ENCODE results near the gene MRTFB.

The MRTFB gene

DNA sequence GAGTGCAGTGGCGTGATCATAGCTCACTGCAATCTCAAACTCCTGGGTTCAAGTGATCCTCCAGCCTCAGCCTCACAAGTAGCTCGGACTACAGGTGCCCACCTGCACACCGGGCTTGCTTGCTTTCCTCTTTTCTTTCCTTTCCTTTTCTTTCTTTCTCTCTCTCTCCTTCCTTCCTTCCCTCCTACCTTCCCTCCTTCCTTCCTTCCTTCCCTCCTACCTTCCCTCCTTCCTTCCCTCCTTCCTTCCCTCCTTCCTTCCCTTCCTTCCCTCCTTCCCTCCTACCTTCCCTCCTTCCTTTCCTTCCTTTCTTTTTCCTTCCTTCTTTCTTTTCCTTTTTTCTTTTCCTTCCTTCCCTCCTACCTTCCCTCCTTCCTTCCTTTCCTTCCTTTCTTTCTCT is 225.5 kb downstream of the MRTFB start:
- DNase-seq: no peak

DNA sequence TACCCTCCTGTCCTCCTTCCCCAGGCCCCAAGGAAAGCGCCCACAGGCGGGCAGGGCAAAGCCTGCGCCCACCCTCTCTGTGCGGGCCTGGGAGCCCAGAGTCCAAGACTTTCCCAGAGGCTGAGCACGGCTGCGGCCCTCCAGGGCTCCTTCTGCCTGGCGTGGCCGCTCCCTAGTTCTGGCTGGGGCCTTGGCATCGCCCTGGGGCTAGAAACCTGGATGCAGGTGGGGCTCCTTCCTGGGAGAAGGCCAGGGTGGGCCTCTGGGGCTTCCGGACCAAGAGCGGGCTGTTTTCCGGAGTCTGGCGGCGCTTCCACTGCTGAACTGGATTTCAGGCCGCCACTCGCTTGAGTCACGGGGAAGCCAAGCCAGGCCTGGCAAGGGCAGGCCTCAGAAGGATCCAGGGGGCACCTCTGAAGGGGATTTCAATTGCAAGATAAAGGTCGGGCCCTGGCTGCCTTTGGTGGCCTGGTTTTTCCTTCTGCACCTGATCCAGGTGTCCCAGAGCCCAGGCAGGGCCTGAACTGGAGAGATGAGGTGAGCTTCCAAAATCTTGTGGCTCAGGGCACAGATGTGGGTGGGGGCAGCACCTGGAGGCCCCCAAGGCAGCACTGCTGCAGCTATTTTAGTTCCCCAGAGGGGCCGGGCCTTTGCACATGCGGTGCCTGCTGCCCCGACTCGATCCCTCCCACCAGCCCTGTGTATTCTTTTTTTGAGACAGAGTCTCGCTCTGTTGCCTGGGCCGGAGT is 227.4 kb downstream of the MRTFB start:
- DNase-seq: no peak

DNA sequence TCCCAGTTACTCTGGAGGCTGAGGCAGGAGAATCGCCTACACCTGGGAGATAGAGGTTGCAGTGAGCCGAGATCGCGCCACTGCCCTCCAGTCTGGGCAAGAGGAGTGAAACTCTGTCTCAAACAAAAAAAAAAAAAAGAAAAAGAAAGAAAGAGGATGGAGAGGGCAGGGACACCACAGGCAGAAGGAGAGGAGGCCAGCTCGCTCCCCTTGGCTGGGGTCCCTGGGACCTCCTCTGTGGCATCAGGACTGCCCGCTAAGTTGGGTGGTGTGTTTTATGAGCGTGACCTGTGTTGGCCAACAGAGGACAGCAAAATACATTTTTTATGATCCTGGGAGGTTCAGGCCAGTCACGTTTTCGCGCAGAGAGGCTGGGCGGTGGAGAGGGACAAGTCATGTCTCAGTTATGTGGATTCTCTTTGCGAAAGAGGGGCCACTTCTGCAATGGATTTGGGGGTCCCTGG is 229.6 kb downstream of the MRTFB start:
- peak; percentile 87 for DNase-seq

DNA sequence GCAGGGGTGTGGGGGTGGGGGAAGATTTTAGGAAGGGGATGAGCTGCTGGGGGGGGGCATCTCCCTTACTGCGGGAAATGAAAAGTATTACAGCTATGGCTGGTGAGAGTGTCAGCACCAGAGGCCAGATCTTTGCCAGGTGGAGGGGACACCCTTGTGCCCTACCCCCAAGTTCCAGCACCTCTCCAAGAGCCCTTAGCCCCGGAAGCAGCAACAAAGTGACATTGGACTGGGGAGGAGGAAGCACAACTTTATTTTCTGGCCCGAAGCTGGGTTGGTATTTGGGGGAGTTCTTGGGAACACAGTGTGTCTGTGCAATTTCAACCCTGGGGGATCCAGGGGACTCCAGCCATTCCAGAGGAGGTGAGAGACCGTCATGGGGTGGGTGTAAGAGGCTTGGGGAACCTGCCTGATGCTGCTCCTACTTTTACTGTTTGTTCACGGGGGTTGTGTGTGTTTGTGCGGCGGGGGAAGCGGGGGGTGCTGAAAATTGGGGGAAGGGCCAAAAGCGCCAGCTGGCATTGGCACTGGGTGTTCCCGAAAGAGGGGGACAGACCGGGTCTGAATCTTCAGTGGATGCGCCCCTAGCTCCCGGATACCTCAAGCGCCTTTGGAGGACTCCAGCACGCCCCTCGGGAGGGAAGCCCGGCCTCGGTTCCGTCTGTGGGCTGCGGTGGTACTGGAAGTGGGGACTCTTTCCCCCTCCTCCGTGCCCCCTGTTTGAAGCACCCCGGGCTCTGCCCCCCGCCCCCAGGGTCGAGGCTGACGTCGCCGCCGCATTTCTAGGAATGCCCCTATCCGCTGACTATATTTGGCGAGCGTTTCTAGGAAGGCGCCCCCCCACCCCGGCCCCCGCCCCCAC is 230.3 kb downstream of the MRTFB start:
- DNase-seq: peak; percentile 38

DNA sequence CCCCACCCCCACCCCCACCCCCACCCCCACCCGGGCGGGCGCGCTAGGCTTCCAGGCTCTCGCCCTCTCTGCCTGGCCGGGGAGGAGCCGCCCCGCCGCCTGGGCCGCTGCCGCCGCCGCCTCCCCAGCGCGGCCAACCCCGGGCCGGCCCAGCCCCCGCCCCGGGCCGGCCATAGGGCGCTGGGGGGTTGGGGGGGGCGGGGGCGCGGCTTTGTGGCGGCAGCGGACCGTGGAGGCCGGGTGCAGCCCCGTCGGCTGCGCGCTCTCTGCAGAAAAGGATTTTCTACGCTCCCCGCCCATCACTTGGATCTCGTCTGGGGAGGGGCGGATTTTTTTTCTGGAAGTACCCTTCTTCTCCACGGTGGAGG is 230.9 kb downstream of the MRTFB start:
- peak; percentile 83 for DNase-seq

DNA sequence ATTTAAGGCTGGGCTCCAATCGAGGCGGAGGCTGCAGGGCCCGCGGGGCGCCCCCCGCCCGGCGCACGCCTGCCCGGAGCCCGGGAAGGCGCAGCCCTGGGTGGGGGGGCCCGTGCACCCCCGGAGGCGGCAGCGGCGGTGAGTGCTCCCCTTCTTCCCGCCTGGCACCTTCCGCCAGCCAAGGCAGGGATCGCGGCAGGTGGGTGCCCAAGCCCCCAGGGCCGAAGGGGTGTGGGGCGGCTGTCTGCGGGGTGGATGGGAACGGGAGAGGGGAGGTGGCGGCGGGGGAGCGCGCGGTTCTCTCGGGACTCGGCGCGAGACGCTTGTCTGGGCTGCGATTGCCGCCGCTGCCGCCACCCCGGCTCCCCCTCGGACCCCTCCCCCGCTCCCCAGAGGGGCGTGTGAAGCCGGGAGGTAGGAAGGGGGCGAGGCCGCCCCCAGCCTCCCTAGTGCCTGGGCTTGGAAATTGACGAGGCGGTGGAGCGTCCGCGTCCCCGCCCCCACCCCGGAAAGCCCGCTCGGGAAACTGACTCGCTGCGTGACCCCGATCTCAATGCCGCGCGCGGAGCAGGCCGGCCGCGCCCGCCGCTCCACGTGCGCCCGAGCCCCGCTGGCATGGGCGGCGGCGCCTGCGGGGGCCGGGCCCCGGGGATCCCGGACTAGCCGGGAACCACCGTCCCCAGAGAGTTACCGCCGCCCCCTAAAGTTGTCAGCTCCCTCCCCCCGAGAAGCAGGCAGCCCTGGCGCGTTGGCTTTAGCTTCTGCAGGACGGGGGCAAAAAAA is 231.5 kb downstream of the MRTFB start:
- peak; percentile 37 for DNase-seq

DNA sequence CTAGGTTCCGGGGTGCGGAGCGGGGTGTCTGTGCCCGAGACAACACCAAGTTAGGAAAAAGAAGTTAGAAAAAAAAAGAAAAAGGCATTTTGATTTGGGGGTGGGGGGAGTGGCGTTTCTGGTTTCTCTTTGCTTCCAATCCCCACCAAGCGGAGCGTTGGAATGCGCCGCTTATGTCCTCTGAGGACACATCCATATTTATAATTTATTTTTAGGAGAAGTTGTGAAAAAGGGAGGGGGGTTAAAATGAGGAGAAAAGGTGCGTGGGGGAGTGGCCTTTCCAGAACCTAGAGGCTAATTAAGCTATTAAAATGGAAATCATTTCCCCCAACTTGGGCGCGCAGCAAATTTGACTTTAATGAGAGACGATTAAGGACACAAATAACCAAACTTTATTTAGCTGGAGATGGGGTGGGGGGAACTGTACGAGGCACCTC is 232.1 kb downstream of the MRTFB start:
- DNase-seq: peak; percentile 50

DNA sequence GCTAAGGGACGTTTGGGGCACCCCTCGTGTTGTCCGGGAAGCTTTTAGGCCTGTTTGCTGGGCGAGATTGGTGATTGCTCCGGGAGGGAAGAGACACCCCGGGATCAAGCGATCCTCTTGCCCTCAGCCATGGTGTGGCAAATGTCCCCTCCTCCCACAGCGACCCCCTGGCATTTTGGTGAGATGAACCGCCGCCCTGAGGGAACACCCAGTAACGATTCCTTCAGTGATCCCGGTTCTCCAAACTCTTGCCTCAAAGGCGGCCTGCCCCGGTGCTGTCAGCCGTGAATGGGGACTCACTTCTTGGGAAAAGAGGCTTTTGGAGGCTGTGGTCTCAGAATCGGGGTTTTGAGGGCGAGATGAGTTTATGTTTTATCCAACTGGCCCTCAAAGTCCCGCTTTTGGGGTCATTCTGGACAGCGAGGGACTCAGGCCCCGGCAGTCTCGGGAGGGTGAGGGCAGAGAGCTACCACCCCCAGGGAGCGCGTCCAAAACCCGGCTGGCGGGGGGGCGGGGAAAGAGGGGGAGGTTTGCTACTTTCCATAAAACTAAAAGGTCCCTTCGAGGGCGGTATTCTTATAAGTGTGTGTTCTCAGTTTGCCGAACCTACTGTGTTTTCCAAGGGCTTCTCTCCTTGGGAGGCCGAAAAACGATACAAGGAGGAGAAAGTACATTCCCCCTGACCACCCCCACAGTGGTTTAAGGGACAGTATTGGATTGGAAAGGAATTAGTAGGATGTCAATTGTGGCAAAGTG is 232.7 kb downstream of the MRTFB start:
- DNase-seq: peak; percentile 41

DNA sequence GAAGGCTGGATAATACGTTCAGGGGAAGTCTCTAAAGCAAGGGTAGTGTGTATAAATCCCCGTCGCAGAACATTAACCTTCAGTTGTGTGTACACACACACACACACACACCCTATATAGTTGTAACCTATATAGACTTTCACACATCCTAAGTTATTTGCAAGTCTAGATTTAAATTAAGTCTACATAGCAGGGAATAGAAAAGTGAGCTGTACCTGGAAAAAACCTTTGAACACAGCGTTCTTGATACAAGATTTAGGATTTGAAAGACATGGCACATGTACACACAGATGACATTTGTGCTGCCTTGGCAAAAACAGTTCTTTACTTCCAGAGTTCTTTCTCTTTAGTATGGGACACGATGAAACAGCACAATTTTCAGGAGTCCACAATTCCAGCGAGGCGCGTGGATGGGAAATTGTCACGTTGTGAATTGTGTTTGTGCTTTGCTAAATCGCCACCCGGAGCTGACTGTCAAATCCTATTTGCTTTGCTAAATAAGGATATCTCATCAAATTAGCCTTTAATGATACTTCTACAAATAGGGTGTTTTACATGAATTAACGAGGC is 233.9 kb downstream of the MRTFB start:
- no peak for DNase-seq

DNA sequence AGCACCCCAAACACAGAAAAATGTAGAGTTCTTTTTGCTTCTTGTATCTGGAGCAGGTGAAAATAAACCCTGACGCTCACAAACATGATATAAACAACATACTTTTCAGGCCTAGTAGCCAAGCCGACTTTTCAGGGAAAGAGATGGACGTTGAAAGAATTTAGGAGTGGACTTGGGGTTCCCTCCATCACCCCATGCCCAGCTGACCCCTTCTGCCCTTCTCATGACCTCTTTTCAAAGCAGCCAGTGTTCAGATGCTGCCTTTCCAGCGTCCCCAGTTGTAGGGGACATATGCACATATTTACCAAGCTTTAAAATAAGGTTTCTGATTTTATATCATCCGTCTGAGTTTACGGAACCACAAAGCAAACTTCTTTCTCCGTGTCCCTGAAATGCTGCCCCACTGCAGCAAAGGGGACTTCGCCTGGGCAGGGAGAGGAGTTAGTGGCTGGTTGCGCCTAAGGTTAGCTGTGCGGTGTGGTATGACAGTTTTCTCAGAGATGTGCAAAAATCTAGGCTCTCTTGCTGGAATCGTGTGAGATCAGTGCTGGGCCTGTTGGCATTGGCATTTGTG is 235.5 kb downstream of the MRTFB start:
- DNase-seq: no peak

DNA sequence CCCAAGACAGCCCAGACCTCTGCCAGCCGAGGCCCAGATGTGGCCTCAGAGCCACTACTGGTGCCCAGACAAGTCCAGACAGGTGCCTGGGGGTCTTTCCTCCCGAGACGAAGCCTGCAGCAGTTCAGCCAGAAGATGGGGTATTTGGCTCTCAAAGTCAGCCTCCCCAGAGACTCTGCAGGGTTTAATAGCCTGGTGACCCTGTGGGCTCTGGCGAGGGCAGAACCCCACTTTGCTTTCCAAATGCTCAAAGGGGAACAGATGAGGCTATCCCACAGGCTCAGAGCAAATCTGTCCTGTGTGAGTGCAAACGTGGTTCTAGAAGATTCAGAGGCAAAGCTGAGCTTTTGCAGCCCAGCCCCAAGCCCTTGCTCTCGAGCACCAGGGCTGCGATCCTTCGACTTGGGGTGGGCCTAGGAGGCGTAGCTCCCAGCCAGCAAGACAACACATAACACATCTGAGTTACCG is 236.0 kb downstream of the MRTFB start:
- no peak for DNase-seq

DNA sequence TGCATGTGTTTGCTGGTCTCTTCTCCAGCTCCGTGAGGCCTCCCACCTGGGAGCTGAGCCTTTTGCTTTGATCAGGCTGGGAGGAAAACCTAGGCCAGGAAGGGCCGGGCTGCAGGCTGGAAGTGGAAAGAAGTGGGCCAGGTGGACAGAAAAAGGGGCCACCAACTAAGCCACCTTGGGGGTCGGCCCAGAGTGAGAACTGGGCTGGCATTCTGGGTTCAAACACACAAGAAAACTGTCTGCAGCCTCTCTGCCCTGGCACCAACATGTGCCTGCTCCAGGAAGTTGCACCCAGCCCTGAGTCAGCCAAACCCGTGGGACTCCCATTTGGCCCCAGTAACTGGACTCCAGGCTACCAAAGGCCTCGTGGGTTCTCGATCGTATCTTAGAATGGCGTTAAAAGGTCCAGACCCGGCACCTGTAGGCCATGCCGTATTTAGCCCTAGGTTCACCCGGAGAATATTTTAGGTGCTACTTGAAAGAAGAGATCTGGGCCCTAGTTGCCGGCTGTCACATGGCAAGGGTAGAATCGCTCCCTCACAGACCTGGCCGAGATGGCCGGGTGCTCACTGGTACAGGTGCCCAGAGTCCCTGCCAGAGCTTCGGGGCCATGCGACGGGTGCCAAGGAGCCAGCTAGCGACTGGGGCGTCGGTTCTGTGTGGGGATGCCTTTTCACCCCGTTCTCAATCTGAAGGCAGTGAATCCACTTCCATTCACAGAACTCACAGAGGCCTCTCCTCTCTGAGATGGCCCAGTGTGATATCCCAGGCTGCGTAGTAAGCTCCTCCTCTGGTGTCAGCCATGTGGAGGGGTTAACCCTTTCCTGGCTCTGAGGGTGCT is 236.6 kb downstream of the MRTFB start:
- no peak for DNase-seq

DNA sequence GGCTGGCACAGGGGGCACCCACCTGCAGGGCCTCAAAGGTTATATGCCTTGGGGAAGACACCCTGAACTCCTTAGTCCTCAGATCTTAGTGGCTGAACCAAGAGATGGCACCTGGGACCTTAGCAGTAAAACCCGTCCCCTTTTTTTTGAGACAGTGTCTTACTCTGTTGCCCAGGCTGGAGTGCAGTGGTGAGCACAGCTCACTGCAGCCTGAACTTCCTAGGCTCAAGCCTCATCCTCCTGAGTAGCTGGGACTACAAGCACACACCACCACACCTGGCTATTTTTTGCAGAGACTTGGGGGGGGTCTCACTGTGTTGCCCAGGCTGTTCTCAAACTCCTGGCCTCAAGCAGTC is 237.2 kb downstream of the MRTFB start:
- DNase-seq: no peak

DNA sequence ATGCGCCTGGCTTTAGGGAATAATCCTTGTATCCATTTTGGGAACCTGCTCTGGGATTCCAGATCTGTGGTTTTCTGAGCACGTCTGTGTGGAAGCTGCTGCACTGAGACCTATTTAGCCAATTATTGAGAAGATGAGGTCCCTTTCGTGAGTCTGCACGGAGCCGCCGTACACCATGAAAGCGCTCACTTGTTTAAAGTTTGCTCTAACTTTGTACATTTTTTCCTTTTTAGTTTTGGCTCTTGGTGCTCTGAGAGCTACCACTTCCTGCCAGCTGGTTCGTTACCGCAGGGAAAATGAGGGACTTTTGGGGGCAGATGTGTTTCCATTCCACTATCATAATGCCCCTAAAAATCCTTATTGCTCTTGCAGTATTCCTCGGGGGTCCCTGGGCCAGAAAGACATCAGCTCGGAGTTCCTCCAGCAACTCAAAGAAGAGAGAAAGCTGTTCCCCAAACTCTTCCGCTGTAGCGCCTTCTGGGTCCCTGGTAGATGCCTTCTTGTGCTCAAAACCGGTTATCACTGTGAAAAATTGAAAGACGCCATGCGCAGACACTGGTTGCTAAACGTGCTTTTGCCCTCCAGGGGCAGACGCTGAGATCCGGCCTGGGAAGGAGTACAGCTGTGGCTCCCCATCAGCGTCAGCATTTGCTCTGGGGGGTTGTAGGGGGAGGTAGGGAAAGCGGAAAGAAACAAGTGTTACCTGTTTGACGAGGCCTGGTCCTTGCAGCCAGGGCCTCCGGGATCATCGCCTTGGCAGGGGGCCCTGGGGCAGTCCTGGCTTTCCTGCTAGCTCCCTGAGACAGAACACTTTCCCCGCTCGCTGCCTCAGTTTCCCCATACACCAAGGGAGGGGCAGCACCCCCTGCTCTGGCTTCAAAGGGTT is 238.1 kb downstream of the MRTFB start:
- peak; percentile 63 for DNase-seq

DNA sequence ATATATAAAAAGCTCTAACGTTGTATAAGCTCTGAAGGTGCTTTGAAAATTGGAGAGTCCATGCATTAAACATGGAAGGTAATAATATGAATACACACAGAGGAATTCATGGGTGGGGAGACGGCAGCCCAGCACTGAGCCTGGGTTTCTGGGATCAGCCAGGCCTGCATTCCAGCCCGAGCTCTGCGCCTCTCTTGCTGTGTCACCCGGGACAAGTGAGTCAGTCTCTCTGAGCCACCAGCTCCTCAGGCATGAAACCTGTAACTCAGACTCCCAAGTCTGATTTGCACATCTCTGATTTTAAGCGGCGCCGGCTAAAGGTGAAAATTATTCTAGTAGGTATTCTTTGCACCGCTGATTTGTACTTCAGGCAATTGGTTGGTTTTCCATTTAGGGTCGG is 238.8 kb downstream of the MRTFB start:
- peak; percentile 84 for DNase-seq

DNA sequence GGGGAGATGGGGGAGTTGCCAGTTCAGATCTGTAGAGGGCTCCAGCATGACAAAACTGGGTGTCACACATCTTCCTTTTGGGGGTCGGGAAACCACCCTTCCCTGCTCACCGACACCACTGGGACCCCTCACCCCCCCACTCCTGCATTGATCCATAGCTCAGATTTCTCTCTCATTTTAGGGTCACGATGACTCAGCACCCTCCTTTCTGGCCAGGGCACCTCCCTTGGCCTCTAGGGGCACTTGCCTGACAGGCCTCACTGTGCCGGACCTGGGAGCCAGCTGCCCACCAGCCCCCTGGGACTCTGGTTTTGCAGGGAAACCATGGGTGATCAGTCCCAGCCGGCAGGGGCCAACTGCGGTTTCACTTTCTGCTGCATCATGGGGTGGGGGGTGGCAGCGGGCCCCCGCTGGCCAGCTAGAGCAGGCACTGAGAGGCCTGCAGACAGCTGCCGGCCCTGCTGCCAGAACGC is 239.4 kb downstream of the MRTFB start:
- peak; percentile 53 for DNase-seq

DNA sequence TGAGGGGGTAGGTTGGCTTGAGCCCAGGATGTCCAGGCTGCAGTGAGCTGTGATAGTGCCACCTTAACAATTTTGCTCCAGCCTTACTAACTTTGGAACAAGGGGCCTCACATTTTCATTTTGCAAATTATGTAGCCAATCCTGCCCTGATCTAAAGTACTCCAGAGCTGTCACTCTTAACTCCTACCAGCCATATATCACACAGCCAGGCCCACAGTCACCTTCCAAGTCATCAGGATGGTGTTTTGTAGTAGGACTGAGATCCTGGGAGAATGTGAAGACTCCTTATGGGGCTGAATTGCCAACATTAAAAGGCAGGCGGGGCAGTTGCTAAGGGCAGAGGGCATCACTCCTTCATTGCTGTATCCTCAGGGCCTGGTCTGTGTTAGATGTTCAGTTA is 243.0 kb downstream of the MRTFB start:
- no peak for DNase-seq

DNA sequence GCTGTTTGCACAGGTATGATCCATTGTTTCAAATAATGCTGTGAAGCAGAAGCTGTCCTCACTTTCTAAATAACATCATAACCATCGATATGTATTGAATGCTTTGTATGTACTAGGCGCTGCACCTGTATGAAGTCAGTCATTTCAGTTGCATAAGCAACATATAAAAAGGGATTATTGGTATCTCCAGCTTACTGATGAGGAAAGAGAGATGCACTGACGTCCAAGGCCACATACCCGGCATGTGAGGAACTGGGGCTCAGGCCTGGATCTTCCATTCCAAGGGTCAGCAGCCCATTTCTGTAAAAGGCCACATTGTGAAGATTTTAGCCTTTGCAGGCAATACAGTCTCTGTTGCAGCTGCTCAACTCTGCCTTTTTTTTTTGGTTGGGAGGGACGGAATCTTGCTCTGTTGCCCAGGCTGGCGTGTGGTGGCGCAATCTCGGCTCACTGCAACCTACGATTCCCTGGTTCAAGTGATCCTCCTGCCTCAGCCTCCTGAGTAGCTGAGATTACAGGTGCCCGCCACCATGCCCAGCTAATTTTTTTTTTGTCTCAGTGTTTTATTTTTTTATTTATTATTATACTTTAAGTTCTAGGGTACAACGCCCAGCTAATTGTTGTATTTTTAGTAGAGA is 244.7 kb downstream of the MRTFB start:
- no peak for DNase-seq
